CD4-positive, alpha-beta T cell treated with Interleukin-10 for 1 hour (primary cell): ENCODE results near the gene LEF1.
"Not testable (repeated sequence)": the region's sequence is repeated elsewhere in the genome, so short reads cannot be mapped to it uniquely, and the experiment has no call there.

Experiments used
- DNase-seq: peaks from one replicate; pipeline ENCODE4 v3.0.0-alpha.2; 2020

Gene LEF1

DNA sequence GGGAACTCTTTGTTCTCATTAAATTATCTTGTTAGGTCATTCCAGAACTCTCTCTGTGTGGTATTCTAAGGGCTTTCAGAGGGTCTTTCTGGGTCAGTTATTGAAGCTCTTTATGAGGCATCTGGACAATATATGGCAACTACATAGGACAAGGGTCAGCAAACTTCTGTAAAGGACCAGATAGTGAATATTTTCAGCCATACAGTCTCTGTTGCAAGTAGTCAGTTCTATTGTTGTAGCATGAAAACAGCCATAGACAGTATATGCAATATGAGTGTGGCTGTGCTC lies 143.9 kb downstream of the LEF1 start:
- DNase-seq: no peak

DNA sequence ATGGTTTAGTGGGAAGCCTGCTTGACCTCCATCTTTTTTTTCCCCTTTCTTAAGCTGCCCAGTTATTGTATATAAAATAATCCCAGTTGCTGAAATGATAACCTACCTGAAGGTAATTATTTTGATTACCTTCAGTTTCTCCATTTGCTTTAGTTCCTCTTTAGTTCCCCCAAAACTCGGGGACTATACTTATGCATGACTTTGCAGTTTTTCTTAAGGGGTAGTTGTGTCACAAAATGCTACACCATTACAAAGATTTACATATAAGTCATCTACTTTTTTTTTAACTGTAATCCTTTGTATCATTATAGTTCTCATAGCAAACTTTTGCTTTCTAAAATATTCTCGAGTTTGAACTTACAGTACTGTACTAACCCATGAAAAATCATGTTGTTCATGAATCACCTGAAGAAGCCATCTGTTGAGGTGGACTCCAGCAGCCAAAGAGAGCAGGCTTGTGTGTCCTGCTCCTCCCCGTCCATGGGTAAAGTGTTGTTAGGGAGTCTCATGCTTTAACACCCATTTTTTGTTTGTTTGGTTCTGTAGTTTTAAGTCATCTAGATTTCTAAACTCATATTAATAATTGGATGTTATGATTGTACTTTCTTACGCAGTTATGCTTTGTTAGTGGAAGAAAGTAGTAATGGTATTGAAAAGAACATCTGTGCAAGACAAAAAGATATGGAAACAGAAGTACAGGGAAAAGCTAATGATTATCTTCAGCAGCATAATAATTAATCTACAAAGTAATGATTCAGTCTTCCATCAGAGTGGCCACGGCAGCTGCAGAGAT lies 144.5 kb downstream of the LEF1 start:
- DNase-seq: no peak

DNA sequence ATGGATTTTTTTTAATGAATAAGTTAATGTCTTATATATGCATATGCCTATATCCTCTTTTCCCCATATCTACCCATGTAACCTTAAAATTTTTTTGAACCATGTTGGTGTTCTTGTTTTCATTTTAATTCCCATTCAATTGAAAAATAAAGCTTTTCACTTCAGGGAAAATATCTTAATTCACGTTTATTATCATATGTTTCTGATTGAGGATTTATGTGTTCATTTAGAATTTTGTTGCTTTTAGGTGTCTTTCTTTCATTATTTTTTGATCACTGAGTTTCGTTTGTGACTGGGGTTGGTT lies 149.9 kb downstream of the LEF1 start:
- no peak for DNase-seq

DNA sequence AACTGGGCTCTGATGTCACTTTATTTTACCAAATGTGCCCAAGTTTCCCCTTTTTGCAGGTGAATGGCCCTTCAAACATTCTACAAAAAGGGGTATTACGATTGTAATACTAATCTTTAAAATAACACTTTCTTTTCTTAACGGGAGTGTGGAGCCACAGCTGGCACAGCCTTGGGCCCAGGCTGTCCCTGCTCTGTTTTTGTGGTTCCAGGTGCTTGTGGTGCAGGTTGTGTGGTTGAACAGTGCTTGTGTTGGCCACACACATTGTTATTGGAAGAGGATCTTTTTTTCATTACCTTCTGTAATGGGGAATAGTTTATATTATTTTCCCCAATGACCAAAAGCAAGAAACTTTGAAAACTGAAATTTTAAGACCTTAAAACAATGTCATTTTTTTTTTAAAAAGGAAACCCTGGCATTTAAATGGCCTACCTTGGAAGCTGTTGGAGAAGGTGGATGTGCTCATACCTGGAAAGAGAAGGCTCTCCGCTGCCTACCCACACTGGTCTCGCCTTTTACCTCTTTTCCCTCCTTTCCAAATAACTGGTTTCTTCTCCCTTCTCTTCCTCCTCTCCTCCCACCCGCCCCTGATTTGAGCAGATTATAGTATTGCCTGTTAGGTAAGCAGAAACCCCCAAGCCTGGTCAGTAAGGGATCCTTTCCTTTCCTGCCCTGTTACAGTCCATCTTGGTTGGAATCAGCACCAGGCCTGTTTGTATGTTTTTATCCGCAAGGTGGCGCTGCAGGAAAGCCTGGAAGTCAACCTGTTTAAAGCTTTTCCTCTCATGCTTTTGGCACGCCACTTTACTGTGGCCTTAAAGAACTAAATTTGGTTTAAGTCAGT lies 150.5 kb downstream of the LEF1 start:
- DNase-seq: peak; percentile 84

DNA sequence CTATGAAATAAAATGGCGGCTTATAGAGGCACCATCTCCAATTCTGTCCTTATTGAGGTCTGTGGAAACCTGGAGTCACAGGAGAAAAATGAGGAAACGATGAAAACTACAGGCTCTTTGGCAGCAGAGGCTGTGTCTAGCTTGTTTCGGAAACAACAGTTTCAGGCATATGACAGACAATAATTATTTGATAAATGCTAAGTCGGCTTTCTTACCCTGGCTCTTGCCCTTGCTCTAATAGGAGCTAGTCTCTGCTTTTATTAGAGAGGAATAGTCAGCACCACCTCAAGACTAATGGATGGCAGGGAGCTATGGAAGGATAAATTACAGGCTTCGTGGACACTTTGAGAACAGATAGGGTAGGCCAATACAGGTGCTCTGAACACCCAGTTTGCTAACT lies 154.8 kb downstream of the LEF1 start:
- no peak for DNase-seq

DNA sequence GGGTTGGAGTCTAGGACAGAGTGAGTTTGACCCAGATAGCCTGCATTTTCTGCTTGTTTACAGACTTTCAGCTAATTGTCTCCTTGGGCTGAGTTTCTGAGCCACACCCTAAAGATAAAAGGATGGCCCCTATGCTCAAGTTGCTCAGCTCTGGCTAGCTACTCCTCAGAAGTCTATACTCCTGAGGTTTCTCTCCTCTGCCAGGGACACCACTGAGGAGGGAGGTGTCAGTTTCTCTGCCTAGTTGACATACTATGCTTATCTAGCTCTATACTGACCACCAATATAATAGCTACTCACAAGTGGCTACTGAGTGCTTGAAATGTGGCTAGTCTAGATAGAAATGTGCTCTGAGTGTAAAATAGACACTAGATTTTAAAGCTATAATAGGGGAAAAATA lies 155.4 kb downstream of the LEF1 start:
- no peak for DNase-seq

DNA sequence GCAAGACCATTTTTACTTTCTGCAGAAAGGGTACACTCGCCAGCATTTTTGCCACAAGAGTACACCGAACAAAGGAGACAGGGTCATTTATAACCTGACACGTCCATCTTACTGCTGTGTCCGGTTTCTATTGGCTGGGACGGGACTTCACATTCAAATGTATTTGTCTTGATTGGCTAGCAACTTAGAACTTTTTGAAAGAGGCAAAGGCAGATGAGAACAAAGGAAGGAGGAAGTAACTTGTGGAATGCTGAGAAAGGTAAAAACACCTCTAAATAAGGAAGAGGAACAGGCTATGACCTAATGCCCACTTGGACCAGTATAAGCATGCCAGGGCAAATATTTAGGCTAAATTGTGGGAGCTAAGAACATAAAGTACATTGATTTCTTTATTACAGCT lies 156.3 kb downstream of the LEF1 start:
- not testable (repeated sequence) for DNase-seq

DNA sequence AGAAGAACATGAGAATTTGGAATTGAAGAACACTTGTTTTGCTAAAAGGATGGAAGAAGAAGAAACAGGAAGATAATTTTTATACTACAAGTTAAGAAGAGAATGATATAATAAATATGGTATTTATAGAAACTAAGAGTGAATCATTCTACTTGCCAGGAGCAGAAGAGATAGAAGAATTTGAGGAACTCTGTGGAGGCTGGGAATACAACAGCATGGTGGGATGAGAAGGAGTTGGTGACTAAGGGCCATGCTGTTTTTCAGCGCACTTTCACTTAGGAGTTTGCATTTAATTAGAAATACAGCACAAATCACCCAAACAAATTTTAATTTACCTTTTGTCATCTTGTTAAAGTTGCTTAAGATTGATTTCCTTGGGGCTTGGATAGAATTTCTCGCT lies 158.6 kb downstream of the LEF1 start:
- no peak for DNase-seq

DNA sequence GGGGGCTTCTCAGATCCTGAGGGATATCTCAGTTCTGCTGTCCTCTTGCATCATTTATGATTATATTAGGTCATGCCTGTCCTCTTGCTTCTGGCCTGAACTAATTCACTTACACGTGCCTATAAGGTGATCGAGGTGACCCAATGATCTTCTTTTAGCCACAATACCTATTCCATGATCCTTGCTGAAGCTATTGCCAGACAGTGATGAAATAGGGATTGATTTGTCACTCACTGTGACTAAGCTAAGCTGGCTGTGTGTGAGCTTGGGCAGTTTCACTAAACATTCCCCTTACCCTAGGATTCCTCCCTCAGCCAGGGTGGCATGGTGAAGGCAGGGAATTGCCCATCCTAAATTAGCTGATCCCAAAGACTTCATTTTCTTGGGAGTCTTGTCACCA lies 160.0 kb downstream of the LEF1 start:
- DNase-seq: no peak

DNA sequence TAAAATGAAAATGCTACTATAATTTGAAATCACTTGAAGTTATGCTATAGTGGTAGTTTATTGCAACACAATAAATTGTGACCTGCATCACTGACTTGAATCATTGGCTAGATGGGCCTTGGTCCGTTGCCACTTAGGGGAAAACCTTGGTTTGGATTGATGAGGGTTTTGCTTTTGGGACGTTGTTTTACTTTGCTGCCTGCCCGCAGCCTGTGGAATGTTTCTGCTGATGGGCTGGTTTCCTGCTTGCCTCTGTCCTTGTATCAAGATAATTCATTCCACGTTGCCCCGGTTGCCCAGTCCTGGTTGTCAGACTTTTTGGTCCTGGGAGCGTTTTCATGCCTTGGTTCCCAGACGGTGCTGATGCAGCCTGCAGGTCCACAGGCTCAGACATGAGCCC lies 160.7 kb downstream of the LEF1 start:
- DNase-seq: no peak

DNA sequence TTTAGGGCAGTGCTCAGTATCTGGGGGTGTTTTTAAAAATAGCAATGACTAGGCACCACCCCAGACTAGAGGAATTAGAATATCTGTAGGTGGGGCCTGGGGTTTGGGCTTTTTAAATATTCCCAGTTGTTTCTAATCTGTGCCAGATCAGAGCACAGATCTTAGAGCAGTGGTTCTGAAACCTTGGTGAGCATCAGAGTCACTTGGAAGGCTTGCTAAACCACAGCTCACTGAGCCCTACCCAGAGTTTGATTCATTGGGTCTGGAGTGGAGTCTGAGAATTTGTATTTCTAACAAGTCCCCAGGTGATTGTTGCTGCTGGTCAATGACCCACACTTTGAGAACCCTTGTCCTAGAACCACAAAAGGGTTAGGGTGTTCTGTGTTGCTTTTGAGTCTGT lies 162.4 kb downstream of the LEF1 start:
- DNase-seq: no peak

DNA sequence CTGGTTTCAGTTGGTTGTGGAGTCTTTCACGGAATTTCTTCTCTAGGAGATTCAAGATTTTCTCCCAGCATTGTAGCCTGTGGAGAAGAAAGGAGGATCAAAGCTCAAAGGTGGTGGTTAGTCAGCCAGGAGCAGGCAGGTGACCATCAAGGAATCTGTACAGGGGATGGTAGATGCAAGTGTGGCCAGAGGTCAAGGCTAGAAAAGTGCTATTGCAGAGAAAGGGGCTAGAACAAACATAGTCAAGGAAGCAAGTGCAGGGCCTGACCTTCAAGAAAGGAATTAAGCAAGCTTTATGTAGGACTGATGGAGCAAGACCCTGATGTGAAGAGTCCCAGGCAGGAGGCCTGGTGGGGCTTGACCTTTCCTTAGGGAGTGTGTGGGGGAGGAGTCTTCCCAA lies 162.9 kb downstream of the LEF1 start:
- no peak for DNase-seq

DNA sequence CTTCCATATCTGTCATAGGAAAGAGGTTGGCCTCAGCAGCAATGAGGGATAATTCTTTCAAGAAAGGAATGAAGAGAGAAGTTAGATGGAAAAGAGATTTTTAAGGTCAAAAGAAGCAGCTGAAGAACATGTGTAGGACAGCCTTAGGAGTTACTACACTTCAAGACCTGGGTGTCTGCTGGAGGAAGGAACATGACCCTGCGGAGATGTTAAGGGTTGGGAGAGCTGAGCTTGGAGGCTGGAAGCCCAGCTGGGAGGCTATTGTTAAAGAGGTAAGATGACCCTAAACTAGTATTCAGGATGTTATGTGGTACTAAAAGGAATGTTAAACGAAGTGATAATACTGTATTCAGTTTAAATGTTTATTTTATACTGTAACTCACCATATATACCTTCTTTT lies 164.1 kb downstream of the LEF1 start:
- no peak for DNase-seq

DNA sequence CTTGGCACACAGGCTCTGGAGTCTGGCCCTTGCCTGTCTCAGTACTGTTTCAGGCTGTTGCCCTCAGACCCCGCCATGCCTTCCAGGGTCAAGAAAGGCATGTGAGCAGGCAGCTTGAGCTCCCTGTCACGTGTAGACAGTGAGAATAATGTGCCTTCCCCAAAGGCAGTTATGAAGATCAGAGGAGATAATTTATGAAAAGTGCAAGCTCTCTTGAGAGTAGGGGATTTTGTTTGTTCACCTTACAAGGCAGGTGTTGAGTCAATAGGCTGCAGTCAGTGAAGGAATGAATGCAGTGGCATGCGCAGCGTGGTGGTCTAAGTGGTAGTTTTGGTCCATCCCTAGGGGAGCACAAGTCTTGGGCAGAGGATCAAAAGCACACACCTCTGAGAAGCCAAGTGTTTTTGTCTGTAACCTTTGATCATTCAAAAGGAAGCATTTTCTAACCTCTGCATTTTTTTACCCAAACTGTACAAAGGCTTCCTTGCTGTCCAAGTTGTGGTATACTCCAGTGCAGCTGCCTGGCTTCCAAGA lies 164.7 kb downstream of the LEF1 start:
- no peak for DNase-seq

DNA sequence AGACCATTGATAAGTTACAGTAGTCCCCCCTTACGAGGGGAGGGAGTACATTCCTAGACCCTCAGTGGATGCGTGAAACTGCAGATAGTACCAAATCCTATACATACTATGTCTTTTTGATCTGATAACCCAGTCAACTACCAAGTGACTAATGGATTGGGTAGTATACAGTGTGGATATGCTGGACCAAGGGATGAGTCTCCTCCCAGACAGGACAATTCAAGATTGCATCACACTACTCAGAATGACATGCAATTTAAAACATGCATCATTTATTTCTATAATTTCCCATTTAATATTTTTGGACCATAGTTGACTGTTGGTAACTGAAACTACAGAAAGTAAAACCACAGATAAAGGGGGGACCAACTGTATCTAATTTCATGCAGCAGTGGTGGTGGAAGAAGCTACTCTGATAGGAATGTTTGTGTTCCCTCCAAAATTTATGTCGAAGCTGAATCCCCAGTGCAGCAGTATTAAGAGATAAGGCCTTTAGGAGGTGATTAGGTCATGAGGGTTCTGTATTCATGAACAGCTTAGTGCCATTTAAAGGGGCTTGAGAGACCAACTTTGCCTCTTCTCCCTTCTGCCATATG lies 167.1 kb downstream of the LEF1 start:
- DNase-seq: no peak

DNA sequence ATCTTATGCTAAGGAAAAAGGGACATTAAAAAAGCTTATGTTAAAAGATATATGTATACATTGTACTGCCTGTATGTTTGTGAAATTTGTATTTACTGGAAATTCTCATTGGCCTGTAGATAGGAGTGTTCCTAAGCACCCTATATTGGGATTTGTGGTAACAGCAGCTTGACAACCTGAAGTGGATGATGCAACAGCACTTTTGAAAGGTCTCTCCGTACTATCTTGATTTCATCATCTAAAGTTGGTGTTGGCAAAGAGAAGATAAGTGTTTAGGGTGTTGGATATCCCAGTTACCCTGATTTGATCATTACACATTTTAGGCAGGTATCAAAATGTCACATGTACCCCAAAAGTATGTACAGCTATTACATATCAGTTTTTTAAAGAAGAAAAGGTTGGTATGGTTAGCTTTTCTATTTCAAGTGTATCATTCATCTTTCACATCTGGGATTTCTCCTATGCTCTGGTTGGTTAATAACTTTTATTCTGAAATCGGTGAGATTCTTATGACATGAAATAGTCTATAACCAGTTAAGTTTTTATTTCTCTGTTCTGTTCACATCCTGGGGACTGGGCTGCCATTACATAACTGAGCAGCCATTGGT lies 168.7 kb downstream of the LEF1 start:
- no peak for DNase-seq

DNA sequence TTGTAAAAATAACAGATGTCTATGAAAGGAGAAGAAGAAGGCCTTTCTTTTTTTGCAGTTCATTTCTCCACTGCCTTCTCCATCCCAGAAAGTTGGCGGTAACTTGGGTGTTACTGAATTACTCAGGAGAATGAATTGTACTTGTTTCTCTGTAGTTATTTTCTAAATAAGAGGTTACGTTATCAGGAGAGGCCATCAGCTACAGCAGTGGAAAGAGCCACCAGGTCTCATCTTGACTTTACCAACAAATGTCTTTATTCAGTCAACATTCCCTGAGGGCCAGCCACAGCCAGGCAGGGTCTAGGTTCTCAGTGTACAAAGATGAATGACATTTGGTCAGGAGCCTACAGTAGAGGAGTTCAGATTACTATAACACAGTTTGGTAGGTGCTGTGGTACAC lies 170.9 kb downstream of the LEF1 start:
- no peak for DNase-seq
